OCI-LY3 (cell line): ENCODE data around the gene SYAP1.

Experiments used
- H2AFZ ChIP-seq: fragments of 200-600, 300-600 bp; shearing (Covaris generic); 2 replicates; pipeline ENCODE4 v1.6.0; 2014; ENCODE audit warnings: antibody characterized with exemption, low read depth, low read length
- H3K27ac ChIP-seq: fragments of 200-600, 300-600 bp; sonication (generic); 2 replicates; pipeline ENCODE4 v1.5.1; 2014; ENCODE audit warnings: mild to moderate bottlenecking, low read length, moderate library complexity, mixed read lengths
- H3K27me3 ChIP-seq: fragments of 200-600, 300-600 bp; sonication (generic); 2 replicates; pipeline ENCODE4 v1.6.1; 2014; ENCODE audit warnings: low read depth, low read length, mixed read lengths
- H3K36me3 ChIP-seq: fragments of 200-600, 300-600 bp; sonication (generic); replicated peaks from 2 replicates; pipeline ENCODE3; 2014; ENCODE audit warnings: low read depth, low read length, mixed read lengths
- H3K4me1 ChIP-seq: fragments of 300-600, 200-600 bp; sonication (generic); 2 replicates; pipeline ENCODE4 v1.6.1; 2014; ENCODE audit warnings: low read length, mixed read lengths
- H3K4me2 ChIP-seq: fragments of 200-600, 300-600 bp; sonication (generic); 2 replicates; pipeline ENCODE4 v1.6.1; 2014; ENCODE audit warnings: low read length, mixed read lengths
- H3K4me3 ChIP-seq: fragments of 300-600, 200-600 bp; sonication (generic); 2 replicates; pipeline ENCODE4 v1.5.1; 2014; ENCODE audit warnings: antibody characterized with exemption, mild to moderate bottlenecking, low read length, moderate library complexity
- H3K79me2 ChIP-seq: fragments of 300-600, 200-600 bp; shearing (Covaris generic); 2 replicates; pipeline ENCODE4 v1.6.1; 2014; ENCODE audit warnings: mild to moderate bottlenecking, low read length, mixed read lengths
- H3K9ac ChIP-seq: fragments of 300-600, 200-600 bp; shearing (Covaris generic); 2 replicates; pipeline ENCODE4 v1.6.0; 2014; ENCODE audit warnings: mild to moderate bottlenecking, low read length, moderate library complexity
- H3K9me3 ChIP-seq: fragments of 200-600, 300-600 bp; shearing (Covaris generic); 2 replicates; pipeline ENCODE4 v1.6.1; 2014; ENCODE audit warnings: low read length, mixed read lengths; ENCODE audit not compliant: insufficient read depth
- H4K20me1 ChIP-seq: fragments of 200-600, 300-600 bp; sonication (generic); 2 replicates; pipeline ENCODE4 v1.6.1; 2016; ENCODE audit warnings: low read length, mixed read lengths; ENCODE audit not compliant: insufficient read depth
- CTCF ChIP-seq: fragments of 200-600, 300-600 bp; sonication (generic); IDR thresholded peaks from 2 replicates; pipeline ENCODE4 v1.5.1; 2014; ENCODE audit warnings: antibody characterized with exemption, low read length, low read depth
- EZH2phosphoT487 ChIP-seq: fragments of 200-600 bp; shearing (Covaris generic); IDR thresholded peaks from 2 replicates; pipeline ENCODE4 v1.6.1; 2018; ENCODE audit warnings: antibody characterized with exemption, mixed run types, low read depth

SYAP1 gene

GRCh38 chrX:16814597-16814996 lies 95.2 kb downstream of the SYAP1 start:
- H4K20me1 ChIP-seq = no peaks in the 10 kb centered on the region
- H3K4me2 ChIP-seq = no peak overlapping the region
- peaks cover 79% of the 10 kb centered on the region for H3K79me2 ChIP-seq
- H3K27me3 ChIP-seq = no peaks in the 10 kb centered on the region
- no peak overlapping the region for H2AFZ ChIP-seq
- H3K36me3 ChIP-seq = peaks cover 22% of the 10 kb centered on the region
- no peak overlapping the region for H3K9ac ChIP-seq
- no peak for TF ChIP-seq EZH2phosphoT487
- no peak for TF ChIP-seq CTCF
- H3K4me3 ChIP-seq = no peak overlapping the region
- no peak overlapping the region for H3K27ac ChIP-seq
- H3K4me1 ChIP-seq = peaks cover 19% of the 10 kb centered on the region
- H3K9me3 ChIP-seq = no peaks in the 10 kb centered on the region
